CD14-positive monocyte (primary cell): Measurements from ENCODE around the gene DNAI2. TPM values are rescaled to one million over a fixed set of nuclear protein-coding genes. Genes with fewer than 3 reads are reported as not detected.

ENCODE experiments used
- DNase-seq, 3 donors: peaks; one replicate each; pipeline ENCODE4 v3.0.0-alpha.2; 2011 to 2022
- H2AFZ ChIP-seq: 2 replicates; pipeline ENCODE4 v1.6.0; 2012; ENCODE audit warnings: mild to moderate bottlenecking, low read depth, low read length, inconsistent platforms; ENCODE audit not compliant: insufficient read depth, poor library complexity, severe bottlenecking
- H3K27ac ChIP-seq, 2 donors: 1 replicate in 1 of 2; 2 replicates in 1 of 2; pipeline ENCODE4 v1.5.1; 2012 to 2013; ENCODE audit warnings: low read length in 2 of 2, control low read depth in 1 of 2, inconsistent platforms in 1 of 2, low read depth in 1 of 2, mild to moderate bottlenecking in 1 of 2
- H3K27me3 ChIP-seq, 2 donors: one replicate each; pipeline versions ENCODE4 v1.6.0 to v1.6.1; 2011 to 2013; ENCODE audit warnings: low read length in 2 of 2; ENCODE audit not compliant: control insufficient read depth in 2 of 2, insufficient read depth in 2 of 2
- H3K36me3 ChIP-seq, 2 donors: replicated peaks in 1 of 2; 1 replicate in 1 of 2; 2 replicates in 1 of 2; pipeline versions ENCODE4 v1.5.1 to v1.6.1; 2012 to 2013; ENCODE audit warnings: low read length in 2 of 2, control low read depth in 1 of 2, inconsistent platforms in 1 of 2, mild to moderate bottlenecking in 1 of 2; ENCODE audit not compliant: insufficient read depth in 2 of 2, control insufficient read depth in 1 of 2
- H3K4me1 ChIP-seq, 2 donors: 1 replicate in 1 of 2; 2 replicates in 1 of 2; pipeline versions ENCODE4 v1.5.1 to v1.6.1; 2012 to 2013; ENCODE audit warnings: low read length in 2 of 2, control low read depth in 1 of 2, inconsistent platforms in 1 of 2, mild to moderate bottlenecking in 1 of 2, moderate library complexity in 1 of 2; ENCODE audit not compliant: insufficient read depth in 2 of 2, control insufficient read depth in 1 of 2
- H3K4me2 ChIP-seq: replicated peaks from 2 replicates; pipeline ENCODE3; 2012; ENCODE audit warnings: low read length, moderate library complexity, mild to moderate bottlenecking; ENCODE audit not compliant: poor library complexity, severe bottlenecking; ENCODE audit errors: extremely low read depth
- H3K4me3 ChIP-seq, 3 experiments: fragments of 200-600 bp in 1 of 3; sonication (generic) in 1 of 3; replicated peaks in 1 of 3; 1 replicate in 2 of 3; 2 replicates in 1 of 3; pipeline ENCODE4 v1.5.1; 2011 to 2013; ENCODE audit warnings: low read length in 3 of 3, mild to moderate bottlenecking in 3 of 3, control low read depth in 2 of 3, low read depth in 2 of 3, inconsistent platforms in 1 of 3, moderate library complexity in 1 of 3
- H3K79me2 ChIP-seq: 2 replicates; pipeline ENCODE4 v1.6.0; 2012; ENCODE audit warnings: mild to moderate bottlenecking, control low read depth, inconsistent platforms, low read length, moderate library complexity; ENCODE audit not compliant: insufficient read depth
- H3K9ac ChIP-seq: 2 replicates; pipeline ENCODE4 v1.6.0; 2017; ENCODE audit warnings: low read length, mild to moderate bottlenecking; ENCODE audit not compliant: insufficient read depth, poor library complexity, severe bottlenecking
- H3K9me3 ChIP-seq, 2 donors: replicated peaks in 1 of 2; 1 replicate in 1 of 2; 2 replicates in 1 of 2; pipeline versions ENCODE4 v1.5.1 to v1.6.1; 2012 to 2013; ENCODE audit warnings: low read length in 2 of 2, control low read depth in 1 of 2; ENCODE audit not compliant: control insufficient read depth in 1 of 2, insufficient read depth in 1 of 2
- H4K20me1 ChIP-seq: 2 replicates; pipeline ENCODE4 v1.6.0; 2012; ENCODE audit warnings: mild to moderate bottlenecking, low read length, control low read depth, moderate library complexity; ENCODE audit not compliant: insufficient read depth
- H3K27ac Mint-ChIP-seq, 7 donors: one replicate each; pipeline ENCODE4 v1.8.0; 2020; ENCODE audit warnings: mild to moderate bottlenecking in 7 of 7, mixed read lengths in 7 of 7, moderate library complexity in 6 of 7, inconsistent platforms in 2 of 7
- H3K27me3 Mint-ChIP-seq, 3 donors: one replicate each; pipeline ENCODE4 v1.8.0; 2021 to 2022; ENCODE audit warnings: low read depth in 3 of 3, mild to moderate bottlenecking in 3 of 3, mixed read lengths in 3 of 3, moderate library complexity in 3 of 3, inconsistent platforms in 1 of 3
- H3K36me3 Mint-ChIP-seq, 2 donors: one replicate each; pipeline ENCODE4 v1.8.0; 2020; ENCODE audit warnings: mixed read lengths in 2 of 2, inconsistent platforms in 1 of 2, mild to moderate bottlenecking in 1 of 2
- H3K4me1 Mint-ChIP-seq: one replicate; pipeline ENCODE4 v1.8.0; 2020; ENCODE audit warnings: mild to moderate bottlenecking, mixed read lengths
- H3K4me3 Mint-ChIP-seq, 2 donors: one replicate each; pipeline ENCODE4 v1.8.0; 2020; ENCODE audit warnings: mild to moderate bottlenecking in 2 of 2, mixed read lengths in 2 of 2, moderate library complexity in 1 of 2
- H3K9me3 Mint-ChIP-seq, 7 donors: one replicate each; pipeline ENCODE4 v1.8.0; 2020 to 2022; ENCODE audit warnings: mixed read lengths in 7 of 7, mild to moderate bottlenecking in 6 of 7, moderate library complexity in 6 of 7, inconsistent platforms in 2 of 7
- CTCF ChIP-seq: fragments of 200-600 bp; IDR thresholded peaks from one replicate; pipeline ENCODE4 v1.8.0; 2022; ENCODE audit warnings: antibody characterized with exemption, mild to moderate bottlenecking
- WGBS: methylation state at CpG from one replicate; pipeline ENCODE4 v1.1.5; 2013; ENCODE audit warnings: missing lambda C conversion rate; ENCODE audit not compliant: insufficient coverage; 5-methylcytosine and 5-hydroxymethylcytosine counted together
- intact Hi-C, 2 donors: fragments of 100-400 bp; cut with micrococcal nuclease; formaldehyde crosslinking; loops; one replicate each; pipeline versions ENCODE4 v1.15.0 to v1.15.1; 2023
- polyA plus RNA-seq, 3 donors: library from polyadenylated mRNA; depleted of rRNA in 1 of 3; unstranded in 2 of 3; stranded (reverse) in 1 of 3; fragments of 300-500 nt in 2 of 3; fragments of >200 nt in 1 of 3; fragmentation: Illumina TruSeq in 2 of 3; gene quantifications; 1 replicate in 2 of 3; 2 replicates in 1 of 3; pipeline ENCODE4 v1.2.3, GENCODE V29; 2012 to 2021

DNAI2 gene
- polyA plus RNA-seq, 3 donors = 0.07 TPM; not detected in 2

GRCh38 chr17:74257311-74257710, 16.7 kb upstream of the DNAI2 start:
- Histone ChIP-seq H3K4me1 (no peaks in the 10 kb centered on the region), H4K20me1 (no peaks in the 10 kb centered on the region), H3K27me3 (no peaks in the 10 kb centered on the region), H3K79me2 (no peaks in the 10 kb centered on the region), H3K9me3 (no peaks in the 10 kb centered on the region), H3K9ac (no peak overlapping the region), H3K4me2 (no peak overlapping the region), H3K36me3 (peaks cover 42 to 86% of the 10 kb centered on the region in 2 donors), H3K27ac (no peak overlapping the region), H3K4me3 (no peak overlapping the region), H2AFZ (no peak overlapping the region)
- Mint-ChIP-seq H3K27ac (no peak overlapping the region), H3K4me3 (no peak overlapping the region), H3K4me1 (no peaks in the 10 kb centered on the region), H3K27me3 (no peaks in the 10 kb centered on the region), H3K9me3 (no peaks in the 10 kb centered on the region), H3K36me3 (peaks cover 58 to 78% of the 10 kb centered on the region in 2 donors)
- no peak for DNase-seq
- WGBS = 92% methylated on average over 2 of the region's 10 CpGs
- intact Hi-C loops = no loop called here
- TF ChIP-seq CTCF = no peak

- Mint-ChIP-seq H3K9me3 (no peaks in the 10 kb centered on the region), H3K4me1 (no peaks in the 10 kb centered on the region), H3K36me3 (peaks cover 39 to 55% of the 10 kb centered on the region in 2 donors), H3K4me3 (no peak overlapping the region), H3K27ac (peak overlapping the region in 3 of 7 donors; percentile 6 to 60 (median 38)), H3K27me3 (peaks cover 0 to 3% (median 2%) of the 10 kb centered on the region in 3 donors)
- Histone ChIP-seq H3K9me3 (no peaks in the 10 kb centered on the region), H3K4me1 (no peaks in the 10 kb centered on the region), H4K20me1 (no peaks in the 10 kb centered on the region), H3K27me3 (no peaks in the 10 kb centered on the region), H3K4me2 (no peak overlapping the region), H3K4me3 (no peak overlapping the region), H3K9ac (no peak overlapping the region), H3K36me3 (peaks cover 30 to 60% of the 10 kb centered on the region in 2 donors), H3K27ac (no peak overlapping the region), H2AFZ (no peak overlapping the region), H3K79me2 (no peaks in the 10 kb centered on the region)
- 98% methylated on average over 18 of the region's 21 CpGs for WGBS
- DNase-seq = no peak
- intact Hi-C loops = no loop called here
- TF ChIP-seq CTCF = no peak
These were observed 14.1 kb upstream of the DNAI2 start for GRCh38 chr17:74259667-74260524.
